Esophagus squamous epithelium (tissue), 5 donors: ENCODE measurements around the gene BTG2. TPM values are rescaled to one million over a fixed set of nuclear protein-coding genes. Genes with fewer than 3 reads are reported as not detected.

Experiments
- DNase-seq: peaks from one replicate; lab custom pipeline; 2025; lab: John Stamatoyannopoulos, UW
- H3K27ac ChIP-seq, 4 donors: fragments of 200-600 bp; sonication (generic); one replicate each; pipeline ENCODE4 v1.5.1; 2016 to 2019; ENCODE audit warnings: mild to moderate bottlenecking in 1 of 4
- H3K27me3 ChIP-seq, 4 donors: fragments of 200-600 bp; sonication (generic); 1 replicate in 3 of 4; 2 replicates in 1 of 4; pipeline versions ENCODE4 v1.5.1 to v1.6.0; 2017 to 2021; ENCODE audit warnings: antibody characterized with exemption in 1 of 4
- H3K36me3 ChIP-seq, 3 donors: fragments of 200-600 bp; sonication (generic); one replicate each; pipeline ENCODE4 v1.5.1; 2016 to 2019
- H3K4me1 ChIP-seq, 3 donors: fragments of 200-600 bp; sonication (generic); one replicate each; pipeline ENCODE4 v1.5.1; 2017 to 2019
- H3K4me3 ChIP-seq, 4 donors: fragments of 200-600 bp; sonication (generic); 1 replicate in 3 of 4; 2 replicates in 1 of 4; pipeline ENCODE4 v1.5.1; 2016 to 2019; ENCODE audit warnings: mild to moderate bottlenecking in 2 of 4, moderate library complexity in 1 of 4
- H3K9me3 ChIP-seq, 3 donors: fragments of 200-600 bp; sonication (generic); one replicate each; pipeline ENCODE4 v1.5.1; 2016 to 2019
- CTCF ChIP-seq, 6 experiments: fragments of 450-650 bp in 4 of 6; fragments of 200-600 bp in 2 of 6; sonication (generic) in 2 of 6; IDR thresholded peaks; one replicate each; pipeline ENCODE4 v1.5.1; 2016 to 2019; ENCODE audit warnings: antibody characterized with exemption in 6 of 6, mild to moderate bottlenecking in 4 of 6, moderate library complexity in 4 of 6
- POLR2A ChIP-seq, 4 donors: fragments of 450-650 bp; IDR thresholded peaks; one replicate each; pipeline ENCODE4 v1.6.1; 2017; ENCODE audit warnings: antibody characterized with exemption in 4 of 4, mild to moderate bottlenecking in 4 of 4, moderate library complexity in 3 of 4
- WGBS, 2 donors: methylation state at CpG; one replicate each; pipeline ENCODE4 v1.1.5; 2018; 5-methylcytosine and 5-hydroxymethylcytosine counted together
- intact Hi-C: fragments of 100-400 bp; cut with DNase I; formaldehyde crosslinking; loops from one replicate; pipeline ENCODE4 v1.15.0; 2022
- total RNA-seq, 4 donors: library from RNA; depleted of rRNA; stranded (reverse); fragments of >200 nt; gene quantifications; one replicate each; pipeline ENCODE4 v1.1.0, GENCODE V29; 2016
- donor health status: DM: yes; HTN: yes; CAD: no.

BTG2 gene
- total RNA-seq, 4 donors from 2014 or later, result 29.7 to 46.2 (median 41.3) TPM

- H3K4me1 ChIP-seq, result peaks cover 49 to 98% (median 82%) of the 10 kb centered on the region in 3 donors
- H3K4me3 ChIP-seq, result no peak overlapping the region
- intact Hi-C loops, result no loop called here
- DNase-seq, result no peak
- TF ChIP-seq CTCF (IDR thresholded peaks at IDR 0.05), result no peak
- no peaks in the 10 kb centered on the region for H3K27me3 ChIP-seq
- 69 to 78% methylated on average over 4 to 5 of the region's 9 CpGs for WGBS, 2 donors
- peak overlapping the region; percentile 83 to 94 (median 90) for H3K27ac ChIP-seq
- no peaks in the 10 kb centered on the region for H3K36me3 ChIP-seq
- no peaks in the 10 kb centered on the region for H3K9me3 ChIP-seq
Measured at GRCh38 chr1:203276916-203277545, 28.3 kb upstream of the BTG2 start.

- DNase-seq, result no peak
- peak overlapping the region in 1 of 4 donors; percentile 42 for H3K4me3 ChIP-seq
- intact Hi-C loops, result no loop called here
- H3K36me3 ChIP-seq, result no peaks in the 10 kb centered on the region
- TF ChIP-seq CTCF (IDR thresholded peaks at IDR 0.05), result no peak
- TF ChIP-seq POLR2A (IDR thresholded peaks at IDR 0.05), result no peak
- H3K9me3 ChIP-seq, result no peaks in the 10 kb centered on the region
- H3K4me1 ChIP-seq, result peaks cover 41 to 92% (median 78%) of the 10 kb centered on the region in 3 donors
- peak overlapping the region; percentile 83 to 94 (median 90) for H3K27ac ChIP-seq
- H3K27me3 ChIP-seq, result no peaks in the 10 kb centered on the region
- 18 to 31% methylated on average over 5 to 6 of the region's 13 CpGs for WGBS, 2 donors
Measured at GRCh38 chr1:203278082-203278884, 27.0 kb upstream of the BTG2 start.

- DNase-seq, result no peak
- no peaks in the 10 kb centered on the region for H3K36me3 ChIP-seq
- H3K27ac ChIP-seq, result peak overlapping the region; percentile 83 to 94 (median 90)
- H3K9me3 ChIP-seq, result no peaks in the 10 kb centered on the region
- peaks cover 35 to 85% (median 71%) of the 10 kb centered on the region in 3 donors for H3K4me1 ChIP-seq
- peak overlapping the region in 1 of 4 donors; percentile 42 for H3K4me3 ChIP-seq
- WGBS, 2 donors, result 40 to 54% methylated on average over 8 of the region's 8 CpGs
- TF ChIP-seq POLR2A (IDR thresholded peaks at IDR 0.05) (peak in 1 of 4 donors; percentile 44), CTCF (IDR thresholded peaks at IDR 0.05) (no peak)
- intact Hi-C loops, result no loop called here
- H3K27me3 ChIP-seq, result no peaks in the 10 kb centered on the region
Measured at GRCh38 chr1:203278885-203279406, 26.4 kb upstream of the BTG2 start.

GRCh38 chr1:203280061-203280460 is 25.3 kb upstream of the BTG2 start:
- no peak for DNase-seq
- Histone ChIP-seq H3K4me3 (no peak overlapping the region), H3K36me3 (no peaks in the 10 kb centered on the region), H3K9me3 (no peaks in the 10 kb centered on the region), H3K27ac (peak overlapping the region in 3 of 4 donors; percentile 90 to 94 (median 90)), H3K4me1 (peaks cover 28 to 85% (median 60%) of the 10 kb centered on the region in 3 donors), H3K27me3 (no peaks in the 10 kb centered on the region)
- TF ChIP-seq CTCF (IDR thresholded peaks at IDR 0.05) (no peak), POLR2A (IDR thresholded peaks at IDR 0.05) (no peak)
- 83 to 89% methylated on average over 5 of the region's 5 CpGs for WGBS, 2 donors
- intact Hi-C loops, result no loop called here

GRCh38 chr1:203281033-203281432 is 24.3 kb upstream of the BTG2 start:
- H3K4me1 ChIP-seq, result peaks cover 26 to 82% (median 53%) of the 10 kb centered on the region in 3 donors
- no peak overlapping the region for H3K4me3 ChIP-seq
- H3K9me3 ChIP-seq, result no peaks in the 10 kb centered on the region
- no peak for TF ChIP-seq POLR2A (IDR thresholded peaks at IDR 0.05)
- peak in 2 of 6 experiments; percentile 41 to 53 for TF ChIP-seq CTCF (IDR thresholded peaks at IDR 0.05)
- H3K36me3 ChIP-seq, result no peaks in the 10 kb centered on the region
- WGBS, 2 donors, result 63 to 70% methylated on average over 3 of the region's 3 CpGs
- intact Hi-C loops, result no loop called here
- no peaks in the 10 kb centered on the region for H3K27me3 ChIP-seq
- no peak for DNase-seq
- peak overlapping the region; percentile 22 to 94 (median 61) for H3K27ac ChIP-seq
